ENCODE measurements around the gene SLC13A4. TPM values are rescaled to one million over a fixed set of nuclear protein-coding genes. Genes with fewer than 3 reads are reported as not detected.

The SLC13A4 gene
- total and polyA plus RNA-seq, 2 of the 4 experiments (the other 2 are of a cell fraction): 0.10 TPM; not detected in 1

DNA sequence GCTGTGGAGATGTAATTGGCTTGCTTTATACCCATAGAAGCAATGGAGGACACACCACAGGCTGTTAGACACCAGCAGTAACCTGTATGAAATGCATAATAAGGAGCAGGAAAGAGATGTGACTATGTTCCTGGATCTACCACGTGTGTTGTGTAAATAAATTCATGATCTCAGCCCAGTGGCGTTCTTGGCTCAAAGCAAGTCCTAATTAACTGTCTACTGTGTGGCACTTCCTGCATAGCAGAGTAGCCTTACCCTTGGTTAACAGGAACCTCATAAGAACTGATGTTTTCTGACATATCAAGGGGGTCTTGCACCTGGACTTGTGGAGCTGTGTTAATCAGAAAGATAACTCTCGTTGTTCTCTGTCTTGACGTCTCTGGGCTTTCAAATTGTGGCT lies 46.3 kb upstream of the SLC13A4 start:
- H2AK9ac ChIP-seq (replicated peaks; ENCODE audit: low read depth, low read length, poor library complexity): no peak overlapping the region
- intact Hi-C loops (cut with micrococcal nuclease) (no loop called here), in situ Hi-C loops (cut with MboI; ENCODE audit: low sequenced_read_pairs) (no loop called here), dilution Hi-C loops (cut with HindIII; ENCODE audit: low sequenced_read_pairs, unreplicated experiment) (no loop called here)
- WGBS, 2 experiments (ENCODE audit: extremely low coverage in 2 of 2, insufficient read length in 1 of 2): no CpG with 5 or more reads among the region's 4 CpGs
- H3K9ac ChIP-seq (ENCODE audit: low read depth, low read length): no peak overlapping the region
- BruUV-seq (replicated peaks): no TSS peak
- H3K14ac ChIP-seq (replicated peaks; ENCODE audit: low read depth, low read length): no peak overlapping the region
- no peaks in the 10 kb centered on the region for H4K20me1 ChIP-seq (ENCODE audit: insufficient read depth, low read length)
- peaks cover 4% of the 10 kb centered on the region; the same call in 1 of the 2 replicates for H3K9me3 ChIP-seq (ENCODE audit: control insufficient read depth, insufficient read depth, low read length)
- peaks cover 16% of the 10 kb centered on the region for H3K4me1 ChIP-seq (ENCODE audit: control insufficient read depth, insufficient read depth, low read length)
- peak overlapping the region; percentile 39 for H2BK120ac ChIP-seq (ENCODE audit: low read depth, low read length)
- peak; percentile 87 for ATAC-seq (ENCODE audit: low read depth)
- H3K4me2 ChIP-seq (ENCODE audit: low read depth, low read length): no peak overlapping the region; the same call in 1 of the 2 replicates
- H3K4me3 ChIP-seq (ENCODE audit: insufficient read depth, low read depth, low read length): no peak overlapping the region
- H2AFZ ChIP-seq (replicated peaks; ENCODE audit: low read length, poor library complexity): peak overlapping the region; percentile 46
- peak overlapping the region; percentile 34; the same call in 1 of the 2 replicates for H4K91ac ChIP-seq (ENCODE audit: insufficient read depth, low read depth, low read length)
- H2BK5ac ChIP-seq (ENCODE audit: low read depth, low read length, poor library complexity, severe bottlenecking): peak overlapping the region; percentile 51
- CTCF ChIA-PET: interaction anchor here (1.0 kb wide), 2 partner anchors 16 to 102 kb away, joined by 3 read pairs; no protein-coding TSS in a partner anchor
- POLR2A ChIA-PET (ENCODE audit: unreplicated experiment): no interaction called here
- TF ChIP-seq, protein P1, sequence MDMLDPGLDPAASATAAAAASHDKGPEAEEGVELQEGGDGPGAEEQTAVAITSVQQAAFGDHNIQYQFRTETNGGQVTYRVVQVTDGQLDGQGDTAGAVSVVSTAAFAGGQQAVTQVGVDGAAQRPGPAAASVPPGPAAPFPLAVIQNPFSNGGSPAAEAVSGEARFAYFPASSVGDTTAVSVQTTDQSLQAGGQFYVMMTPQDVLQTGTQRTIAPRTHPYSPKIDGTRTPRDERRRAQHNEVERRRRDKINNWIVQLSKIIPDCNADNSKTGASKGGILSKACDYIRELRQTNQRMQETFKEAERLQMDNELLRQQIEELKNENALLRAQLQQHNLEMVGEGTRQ (IDR thresholded peaks at IDR 0.05; ENCODE audit: low read depth, low read length): peak; percentile 61; the same call in 1 of the 2 replicates
- no peak for TF ChIP-seq MAFK (IDR thresholded peaks at IDR 0.05; ENCODE audit: low read depth, low read length)
- peak overlapping the region; percentile 26; the same call in 1 of the 2 replicates for H4K5ac ChIP-seq (ENCODE audit: low read depth, low read length)
- peaks cover 18% of the 10 kb centered on the region for H3K9me1 ChIP-seq (ENCODE audit: insufficient read depth, low read length)
- peak overlapping the region; percentile 5; the same call in 1 of the 2 replicates for H3K56ac ChIP-seq (ENCODE audit: extremely low read depth, insufficient read depth, low read length)
- no peaks in the 10 kb centered on the region for H3K36me3 ChIP-seq (ENCODE audit: control insufficient read depth, insufficient read depth, low read length)
- H3K27me3 ChIP-seq (ENCODE audit: control insufficient read depth, insufficient read depth, low read length): no peaks in the 10 kb centered on the region
- peak overlapping the region; percentile 48; the same call in 1 of the 2 replicates for H3K18ac ChIP-seq (ENCODE audit: low read depth, low read length)
- H2AK5ac ChIP-seq (ENCODE audit: low read depth, low read length): no peak overlapping the region; the same call in 1 of the 2 replicates
- H2BK15ac ChIP-seq (ENCODE audit: low read depth, low read length): peak overlapping the region; percentile 8; the same call in 1 of the 3 replicates
- H3K27ac ChIP-seq (ENCODE audit: insufficient read depth, low read length): peak overlapping the region; percentile 0; the same call in 1 of the 2 replicates
- peak; percentile 87 for DNase-seq
- H3K23ac ChIP-seq (ENCODE audit: low read depth, low read length): no peak overlapping the region; the same call in 1 of the 2 replicates
- H2BK20ac ChIP-seq (ENCODE audit: low read depth, low read length): peak overlapping the region; percentile 33; the same call in 1 of the 2 replicates
- H3K4ac ChIP-seq (ENCODE audit: low read depth, low read length): peak overlapping the region; percentile 53; the same call in 1 of the 2 replicates
- H4K8ac ChIP-seq (ENCODE audit: low read depth in 2 of 2, low read length in 2 of 2): peak overlapping the region in 1 of 2 experiments; percentile 56; a peak in 1 of 4 replicates
- H3K79me1 ChIP-seq (ENCODE audit: low read depth in 1 of 2, low read length in 2 of 2): 0 out of 4 replicates have a peak, but pooled peaks cover 0 to 3% of the 10 kb centered on the region in 2 experiments

Data from IMR-90 (cell line).